ACHN (cell line): ENCODE results near the gene EML1.

Source experiments
- DNase-seq: peaks from one replicate; pipeline ENCODE4 v3.0.0-alpha.2; 2015
- in situ Hi-C: cut with HindIII; loops from 2 replicates; pipeline ENCODE4 v1.10.0; 2017; ENCODE audit warnings: low sequenced_read_pairs, low pct_ligation_motif_present, low pct_unique_long_range_greater_than_20kb

The EML1 gene

DNA sequence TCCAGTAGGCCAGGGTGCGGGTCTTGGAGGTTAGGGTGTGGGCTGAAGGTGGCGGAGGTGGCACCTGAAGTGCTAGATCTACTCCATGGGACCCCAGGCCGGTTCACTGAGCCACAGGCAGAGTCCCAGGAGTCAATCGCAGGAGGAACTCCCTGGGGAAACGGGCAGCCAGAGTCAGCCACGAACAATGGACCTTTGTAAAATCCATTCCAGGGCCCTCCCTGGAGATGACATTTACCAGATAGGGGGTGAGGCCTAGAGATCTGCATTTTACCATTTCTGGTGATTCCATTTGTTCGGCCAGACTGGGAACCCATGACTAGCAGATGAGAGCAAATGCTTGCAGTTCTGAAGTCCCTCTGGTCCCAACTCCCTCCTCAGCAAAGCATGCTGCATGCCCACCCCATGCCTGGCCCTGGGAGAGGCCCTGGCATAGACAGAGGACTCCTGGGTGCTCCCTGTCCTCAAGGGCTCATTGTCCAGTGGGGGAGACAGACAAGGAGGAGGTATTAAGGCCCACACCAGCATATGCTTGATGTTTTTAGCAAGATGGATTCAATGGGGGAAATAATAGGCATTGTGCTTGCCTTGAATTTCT is 115.5 kb downstream of the EML1 start:
- in situ Hi-C loops, result no loop called here
- no peak for DNase-seq

DNA sequence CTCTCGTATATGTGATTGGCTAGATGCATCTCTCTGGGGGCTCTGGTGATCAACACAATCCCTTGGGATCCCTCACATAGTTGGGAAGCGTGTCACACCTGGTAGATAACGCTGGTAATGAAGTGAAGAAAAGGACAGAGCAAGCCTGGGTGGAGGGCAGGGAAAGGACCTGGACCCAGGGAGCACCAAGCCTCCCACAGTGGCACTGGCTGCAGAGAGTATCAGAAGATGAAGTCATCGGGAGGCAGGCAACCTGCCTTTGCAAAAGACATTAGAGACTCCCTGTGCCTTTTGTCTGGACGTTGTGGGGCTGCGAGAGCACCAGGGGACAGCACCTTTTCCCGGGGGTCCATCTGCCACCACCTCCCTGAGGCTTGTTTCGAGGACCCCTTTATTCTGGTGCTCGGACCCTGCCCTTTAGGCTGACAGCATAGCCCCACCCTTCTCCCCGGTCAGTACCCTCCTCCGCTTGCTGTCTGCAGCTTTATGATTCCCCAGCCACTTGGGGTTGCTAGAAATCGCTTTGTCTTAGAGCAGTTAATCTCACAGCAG is 116.4 kb downstream of the EML1 start:
- in situ Hi-C loops, result no loop called here
- peak; percentile 5 for DNase-seq

DNA sequence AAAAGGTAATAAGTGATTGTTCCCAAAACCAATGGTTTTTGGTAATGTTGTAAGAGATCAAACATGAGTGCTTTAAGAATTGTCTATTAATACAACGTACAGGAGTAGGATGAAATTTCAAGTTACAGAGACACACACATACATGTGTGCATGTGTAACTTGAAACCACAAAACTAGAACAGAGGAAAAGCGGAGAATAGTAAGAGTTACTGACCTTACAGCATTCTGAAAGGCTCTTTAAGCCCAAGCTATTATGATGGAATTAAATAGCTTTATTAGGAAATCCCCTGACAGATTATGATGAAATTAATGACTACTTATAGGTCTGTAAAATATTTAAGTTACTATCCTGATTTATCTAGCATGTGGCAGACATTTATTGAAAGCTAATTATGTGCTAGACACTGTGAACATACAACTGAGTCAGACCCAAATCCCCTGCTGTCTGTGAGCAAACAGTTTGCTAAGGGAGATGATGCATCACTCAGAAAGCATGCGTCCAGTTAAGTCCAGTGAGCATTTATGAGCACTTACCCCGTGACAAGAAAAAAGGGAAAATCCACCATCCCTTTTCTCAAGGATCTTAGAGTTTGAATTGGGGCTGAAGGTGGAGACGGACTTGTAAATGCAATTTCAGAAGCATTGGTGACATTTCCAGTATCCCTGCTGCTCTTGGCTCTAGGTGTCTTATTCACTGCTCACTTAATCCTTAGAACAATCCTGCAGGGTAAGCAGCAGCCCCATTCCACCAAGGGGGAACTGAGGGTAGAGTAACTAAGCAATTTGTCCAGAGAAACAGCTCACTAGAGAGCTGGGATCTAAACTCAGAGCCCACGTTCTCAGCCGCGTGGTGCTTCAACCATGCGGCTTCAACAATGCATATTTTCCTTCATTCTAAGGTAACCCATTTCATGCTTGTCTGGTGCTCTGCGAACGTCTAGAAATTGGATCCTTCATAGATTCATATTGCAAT is 117.4 kb downstream of the EML1 start:
- in situ Hi-C loops, result no loop called here
- DNase-seq, result peak; percentile 82

DNA sequence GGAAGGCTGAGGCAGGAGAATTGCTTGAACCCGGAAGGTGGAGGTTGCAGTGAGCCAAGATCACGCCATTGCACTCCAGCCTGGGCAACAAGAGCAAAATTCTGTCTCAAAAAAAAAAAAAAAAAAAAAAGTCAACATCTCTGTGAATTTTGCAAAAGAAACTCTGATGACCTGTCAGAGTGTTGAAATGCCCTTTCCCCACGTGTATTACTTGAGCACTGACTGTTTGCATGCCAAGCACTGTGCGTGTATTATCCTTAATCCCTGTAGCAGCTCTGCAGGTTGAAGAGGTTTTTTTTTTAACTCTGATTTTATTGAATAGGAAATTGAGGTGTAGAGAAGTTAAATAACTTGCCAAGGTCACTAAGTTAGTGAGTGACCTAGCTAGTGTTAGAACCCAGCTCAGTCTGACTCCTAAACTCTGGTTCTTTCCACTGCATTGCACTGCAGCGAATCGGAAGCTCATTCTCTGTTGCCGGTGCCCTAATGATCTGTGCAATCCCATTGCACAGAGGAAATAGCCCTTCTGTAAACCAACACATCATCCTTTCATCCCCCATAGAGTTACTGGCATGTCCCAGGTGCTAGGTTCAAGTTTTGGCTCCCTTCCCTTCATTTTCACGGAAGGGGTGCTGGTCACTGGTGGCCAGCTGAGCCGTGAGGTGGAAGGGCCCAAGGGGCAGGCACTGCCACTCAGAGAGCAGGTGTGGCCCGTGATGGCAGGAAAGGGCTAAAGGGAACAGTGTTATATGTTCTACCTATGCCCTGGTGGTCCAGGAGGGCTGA is 122.3 kb downstream of the EML1 start:
- in situ Hi-C loops, result no loop called here
- no peak for DNase-seq

DNA sequence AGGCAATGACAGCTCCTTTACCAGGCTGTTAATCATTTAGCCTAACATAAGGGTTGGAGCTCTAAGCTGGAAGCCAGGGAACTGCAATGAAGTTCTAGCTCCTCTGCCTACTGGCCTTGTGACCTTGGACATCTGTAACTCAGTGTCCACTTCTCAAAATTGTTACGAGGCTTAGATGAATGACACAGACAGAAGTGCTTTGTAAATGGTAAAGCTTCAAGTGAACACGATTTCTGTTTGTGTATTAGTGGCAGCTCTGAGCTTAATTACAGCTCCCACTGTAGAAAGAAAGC is 122.8 kb downstream of the EML1 start:
- no peak for DNase-seq
- in situ Hi-C loops, result no loop called here

DNA sequence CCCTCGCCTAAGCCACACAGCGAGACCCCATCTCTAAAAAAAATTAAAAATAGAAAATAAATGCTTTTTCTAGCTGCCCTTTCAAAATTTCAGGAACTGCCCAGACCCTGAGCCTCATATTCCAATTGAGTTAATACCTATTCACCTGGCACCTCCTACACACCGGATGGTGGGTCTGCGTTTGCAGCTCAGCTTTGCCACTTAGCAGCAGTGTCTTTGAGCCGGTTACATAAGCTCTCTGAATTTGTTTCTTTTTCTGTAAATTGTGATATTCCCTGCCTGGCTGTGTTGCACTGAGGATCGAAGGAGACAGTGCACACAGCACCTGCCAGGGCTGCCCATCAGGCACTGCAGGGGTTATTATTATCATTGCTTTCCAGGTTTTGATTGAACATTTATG is 125.6 kb downstream of the EML1 start:
- DNase-seq, result no peak
- in situ Hi-C loops, result no loop called here

DNA sequence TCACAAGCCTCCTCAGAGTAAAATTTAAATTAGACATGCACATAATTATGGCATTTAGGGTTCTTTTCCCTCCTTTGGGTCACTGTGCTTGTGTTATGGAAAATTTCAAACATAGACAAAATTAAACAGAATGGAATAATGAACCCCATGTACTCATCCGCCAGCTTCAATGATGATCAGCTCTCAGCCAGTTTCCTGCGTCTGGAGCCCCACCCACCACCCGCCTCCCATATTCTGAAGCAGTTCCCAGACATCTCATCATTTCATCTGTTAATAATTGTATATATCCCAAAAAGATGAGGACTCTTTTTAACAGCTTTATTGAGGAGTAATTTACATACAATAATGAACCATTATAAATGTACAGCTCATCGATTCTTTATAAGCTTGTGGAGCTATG is 128.2 kb downstream of the EML1 start:
- in situ Hi-C loops, result no loop called here

DNA sequence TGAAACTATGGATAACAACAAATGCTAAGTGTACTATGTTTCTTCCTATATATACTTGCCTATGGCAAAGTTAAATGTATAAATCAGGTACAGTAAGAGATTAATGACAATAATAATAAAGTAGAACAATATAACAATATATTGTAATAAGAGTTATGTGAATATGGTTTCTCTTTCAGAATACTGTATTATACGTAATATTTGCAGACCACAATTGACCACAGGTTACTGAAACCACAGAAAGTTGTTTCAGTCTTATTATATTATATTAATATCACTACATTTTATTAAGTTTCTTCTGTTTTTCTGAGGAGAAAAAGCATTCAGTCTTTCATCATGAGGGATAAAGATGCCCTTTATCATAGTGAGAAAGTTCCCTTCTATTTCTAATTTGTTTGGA is 131.2 kb downstream of the EML1 start:
- in situ Hi-C loops, result no loop called here
- no peak for DNase-seq

More for the DNA sequence above, 128.2 kb downstream of the EML1 start:
- no peak for DNase-seq

DNA sequence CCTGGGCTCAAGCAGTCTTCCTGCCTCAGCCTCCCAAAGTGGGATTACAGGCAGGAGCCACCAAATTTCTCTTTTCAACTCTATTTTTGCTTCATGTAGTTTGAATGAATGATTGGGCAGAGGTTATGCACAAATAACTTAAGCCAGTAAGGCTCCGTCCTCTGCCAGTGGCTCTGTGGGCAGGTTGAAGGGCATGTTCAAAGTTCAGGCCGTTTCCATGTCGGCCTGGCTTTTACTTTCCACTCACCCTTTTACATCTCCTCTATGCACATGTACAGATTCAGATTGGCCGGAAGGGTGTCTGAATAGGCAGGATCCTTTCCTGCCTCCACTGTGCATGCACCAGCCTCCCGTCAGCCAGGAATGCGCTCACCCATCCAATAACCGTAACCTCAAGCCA is 132.3 kb downstream of the EML1 start:
- DNase-seq, result no peak
- in situ Hi-C loops, result no loop called here

DNA sequence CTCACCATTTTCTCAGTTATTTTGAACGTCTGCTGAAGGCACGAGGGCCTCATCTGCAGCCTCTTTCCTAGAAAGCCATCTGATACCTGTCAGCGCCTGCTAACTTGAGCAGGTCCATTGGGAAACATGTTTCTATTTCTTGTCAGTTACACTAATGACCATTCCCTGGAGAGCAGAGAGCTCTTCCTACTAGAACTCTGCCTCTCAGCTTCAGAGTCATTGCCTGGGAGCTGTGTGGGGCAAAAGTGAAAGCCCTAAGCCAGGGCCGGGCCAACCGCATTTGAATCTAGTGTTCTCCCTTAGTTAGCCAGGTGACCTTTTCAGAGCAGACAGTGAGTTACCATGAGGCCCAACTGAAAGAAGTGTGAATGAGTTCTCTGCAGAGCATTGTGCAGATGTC is 135.8 kb downstream of the EML1 start:
- DNase-seq, result no peak
- in situ Hi-C loops, result no loop called here

DNA sequence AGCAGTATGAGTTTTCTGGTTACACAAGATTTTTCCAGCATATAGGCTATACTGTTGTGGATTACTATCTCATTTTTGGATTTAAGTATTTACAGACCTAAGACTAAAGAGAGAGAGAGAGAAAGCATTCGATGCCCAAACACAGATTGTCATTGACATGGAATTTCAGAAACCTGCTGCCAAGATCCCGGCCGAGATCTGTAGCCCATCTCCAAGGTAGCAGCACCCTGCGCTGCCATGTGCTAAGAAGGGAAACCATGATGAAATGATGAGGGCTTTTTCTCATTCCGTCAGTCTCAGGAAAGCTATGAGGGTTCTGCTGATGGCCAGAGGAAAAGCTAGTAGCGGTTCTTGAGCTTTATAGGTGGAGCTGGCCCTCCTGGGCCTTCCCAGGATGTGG is 136.4 kb downstream of the EML1 start:
- no peak for DNase-seq
- in situ Hi-C loops, result no loop called here

DNA sequence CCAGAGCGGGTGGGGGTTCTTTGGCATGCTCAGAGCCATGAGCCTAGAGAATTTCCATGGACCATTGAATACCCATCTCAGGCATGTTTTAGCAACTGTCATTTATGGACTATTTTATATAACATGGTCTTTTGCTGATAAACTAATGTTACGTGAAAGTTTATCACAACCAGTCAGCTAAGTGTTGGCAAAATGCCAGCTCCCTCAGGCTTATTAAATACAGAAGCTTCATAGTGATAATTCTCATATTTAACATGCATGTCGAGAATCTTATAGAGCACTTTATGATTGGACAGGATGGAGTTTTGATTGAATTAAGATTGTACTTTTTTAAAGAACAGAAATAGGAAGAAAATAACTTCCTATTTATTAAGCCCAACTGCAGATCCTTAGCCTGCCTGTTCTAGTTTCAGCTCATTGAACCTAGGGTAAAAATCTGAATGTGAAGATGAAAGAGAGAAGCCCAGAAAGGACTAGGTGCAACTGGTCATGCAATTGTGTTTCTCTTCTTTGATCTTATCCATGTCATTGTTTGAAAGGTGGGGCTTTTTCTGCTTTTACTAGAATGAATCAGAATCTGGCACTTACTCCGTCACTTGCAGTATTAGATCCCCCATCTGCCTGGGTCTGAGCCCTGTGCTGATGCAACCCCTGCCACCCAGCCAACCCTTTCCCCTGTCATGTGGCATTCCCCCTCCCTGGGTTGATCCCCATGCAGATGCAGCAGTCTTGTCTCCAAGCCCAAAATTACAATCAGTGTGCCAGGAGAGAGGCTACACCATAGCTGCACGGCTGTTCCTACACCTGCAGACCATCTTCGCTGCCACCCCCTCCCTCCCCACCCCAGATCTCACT is 137.4 kb downstream of the EML1 start:
- DNase-seq, result no peak

DNA sequence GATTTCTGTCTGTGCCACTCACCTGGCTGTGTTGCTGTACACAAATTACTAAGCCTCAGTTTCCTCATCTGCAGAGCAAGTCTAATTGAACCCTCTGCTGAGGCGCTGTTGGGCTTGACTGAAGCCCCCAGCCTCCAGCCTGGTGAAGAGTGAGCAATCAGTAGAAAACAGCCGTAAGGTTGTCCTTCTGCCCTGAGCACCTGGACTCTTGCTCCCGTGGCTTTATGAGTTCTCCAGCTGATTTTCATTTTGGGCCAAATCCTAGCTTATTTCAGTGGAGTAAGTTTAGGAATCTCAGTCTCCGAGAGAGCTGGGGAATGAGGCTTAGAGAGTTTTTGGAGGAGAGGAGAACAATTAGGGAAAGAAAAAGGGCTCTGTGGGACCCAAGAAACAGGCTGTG is 138.1 kb downstream of the EML1 start:
- DNase-seq, result no peak
- in situ Hi-C loops, result no loop called here

More for the DNA sequence above, 137.4 kb downstream of the EML1 start:
- in situ Hi-C loops, result no loop called here

DNA sequence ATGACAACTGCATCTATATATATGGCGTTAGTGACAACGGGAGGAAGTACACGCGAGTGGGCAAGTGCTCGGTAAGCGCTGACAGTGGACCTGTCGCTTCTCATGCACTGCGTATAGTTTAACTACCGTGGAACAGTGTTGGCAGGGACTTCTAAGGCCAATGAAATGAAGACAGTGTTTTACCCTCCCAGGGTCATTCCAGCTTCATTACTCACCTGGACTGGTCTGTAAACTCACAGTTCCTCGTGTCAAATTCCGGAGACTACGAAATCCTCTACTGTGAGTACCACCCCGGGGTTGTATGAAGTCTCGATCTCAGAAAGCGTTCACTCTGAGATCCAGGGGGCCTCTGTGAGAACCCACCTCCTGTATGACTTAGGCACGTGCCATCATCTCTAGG is 142.8 kb downstream of the EML1 start:
- in situ Hi-C loops, result no loop called here
- DNase-seq, result no peak

DNA sequence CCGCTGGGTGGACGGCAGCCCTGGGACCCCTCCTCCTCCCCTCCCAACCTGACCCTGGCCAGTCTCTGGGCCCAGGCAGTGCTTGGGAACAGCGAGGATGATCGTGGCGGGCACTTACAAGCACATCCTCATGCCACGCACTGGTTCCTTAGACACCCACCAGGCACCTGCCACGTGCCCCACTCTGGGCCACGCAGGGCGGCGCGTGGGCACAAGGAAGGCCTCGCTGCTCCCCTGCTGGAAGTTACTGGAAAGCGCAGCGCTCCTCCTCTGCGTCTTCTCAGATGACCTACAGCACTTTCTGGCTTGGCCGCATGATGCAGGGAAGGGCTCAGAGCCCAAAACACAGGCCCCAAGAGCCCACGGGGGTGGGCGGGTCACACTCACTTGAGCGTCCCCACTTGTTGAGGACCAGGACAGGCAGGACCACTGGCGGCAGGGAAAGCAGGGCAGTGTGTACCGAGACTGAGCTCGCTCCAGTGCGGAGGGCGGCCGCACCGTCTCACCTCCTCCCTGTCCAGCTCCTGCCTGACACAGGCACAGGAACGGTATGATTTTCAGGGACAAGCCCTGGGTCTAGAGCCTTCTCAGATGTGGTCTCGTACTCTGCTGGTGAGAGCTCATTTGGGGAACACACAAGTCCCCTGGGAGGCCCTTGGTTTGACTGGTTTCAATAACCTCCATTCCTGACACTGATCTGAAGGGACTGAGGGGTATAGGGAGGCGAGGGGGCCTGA is 143.7 kb downstream of the EML1 start:
- DNase-seq, result no peak
- in situ Hi-C loops, result no loop called here

DNA sequence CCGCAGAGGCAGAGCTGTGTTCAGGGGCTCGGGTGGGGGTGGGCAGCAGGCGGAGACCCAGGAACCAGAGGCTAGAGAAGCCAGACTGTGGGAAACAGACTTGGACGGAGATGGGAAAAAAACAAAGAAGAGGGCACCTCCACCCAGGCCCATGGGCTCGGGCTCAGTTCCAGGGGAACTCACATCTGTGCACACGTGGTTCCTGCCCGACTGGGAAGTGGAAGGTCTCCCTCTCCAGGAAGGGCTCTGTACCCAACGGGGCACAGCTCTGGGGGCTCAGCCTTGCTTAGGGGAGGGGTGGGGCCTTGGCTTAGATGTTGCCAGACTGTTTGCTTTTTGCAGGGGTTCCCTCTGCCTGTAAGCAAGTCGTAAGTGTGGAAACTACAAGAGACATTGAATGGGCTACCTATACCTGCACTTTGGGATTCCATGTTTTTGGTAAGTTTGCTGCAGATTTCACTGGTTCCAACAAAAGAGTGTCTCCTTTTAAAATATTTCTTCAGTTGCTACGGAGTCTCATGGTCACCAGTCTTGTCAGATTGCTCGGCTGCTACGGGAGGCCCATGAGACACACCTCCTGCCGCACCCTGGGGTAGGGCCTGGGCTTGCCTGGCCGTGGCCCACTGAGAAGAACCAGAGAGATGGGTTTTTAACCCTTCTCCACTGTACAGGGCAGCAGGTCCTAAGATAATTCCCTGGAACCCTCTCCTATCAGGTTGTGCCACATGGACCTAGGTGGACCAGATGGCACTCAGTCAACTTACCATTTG is 144.4 kb downstream of the EML1 start:
- in situ Hi-C loops, result no loop called here
- DNase-seq, result no peak

DNA sequence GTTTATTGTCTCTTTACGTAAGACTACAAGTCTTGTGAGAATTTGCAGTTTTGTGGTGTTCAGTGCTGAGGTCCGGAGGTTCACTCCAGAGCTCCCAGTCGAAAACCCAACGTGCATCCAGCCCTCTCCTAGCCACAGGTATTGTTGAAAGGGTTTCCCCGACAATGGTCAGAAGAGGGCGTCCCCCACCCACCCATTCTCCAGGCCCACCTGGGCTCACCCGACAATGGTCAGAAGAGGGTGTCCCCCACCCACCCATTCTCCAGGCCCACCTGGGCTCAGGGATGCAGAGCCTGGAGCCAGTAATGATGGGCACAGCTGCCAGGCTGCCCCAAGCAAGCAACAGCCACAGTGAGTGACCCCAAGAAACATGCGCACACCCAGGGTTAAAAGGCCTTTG is 145.2 kb downstream of the EML1 start:
- in situ Hi-C loops, result no loop called here
- no peak for DNase-seq
